Measurements from ENCODE around the gene UACA.

DNA sequence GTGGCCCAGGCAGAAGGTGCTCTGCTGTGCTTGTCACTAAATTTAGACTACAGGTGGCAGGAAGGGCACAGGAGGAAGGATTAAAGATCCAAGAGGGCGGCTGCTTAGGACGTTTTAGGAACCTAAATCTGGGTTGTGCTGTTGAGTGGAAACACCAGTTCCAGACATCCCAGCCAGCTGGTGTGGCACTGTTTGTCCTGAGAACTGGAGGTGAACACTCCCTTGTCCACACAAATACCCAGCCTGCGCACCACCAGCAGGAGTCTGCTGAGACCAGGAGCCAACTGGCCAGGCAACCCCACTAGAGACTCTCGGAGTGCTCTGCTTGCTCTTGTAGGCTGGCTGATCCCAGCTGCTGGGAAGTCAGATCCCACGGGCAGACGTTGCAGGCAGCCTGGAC lies 30.3 kb upstream of the UACA start:
- no peak for TF ChIP-seq CTCF (IDR thresholded peaks at IDR 0.05)
- no peak for TF ChIP-seq POLR2A (IDR thresholded peaks at IDR 0.05)
